HG02870 (cell line): ENCODE measurements around the gene NRIP3.
"Not testable (repeated sequence)": the region's sequence is repeated elsewhere in the genome, so short reads cannot be mapped to it uniquely, and the experiment has no call there.

ENCODE experiments used
- ATAC-seq: cut with Tn5 transposase; IDR thresholded peaks from one replicate; pipeline ENCODE4 v1.9.1; 2021; ENCODE audit warnings: mild to moderate bottlenecking, moderate library complexity; ENCODE audit not compliant: unreplicated experiment

NRIP3 gene

DNA sequence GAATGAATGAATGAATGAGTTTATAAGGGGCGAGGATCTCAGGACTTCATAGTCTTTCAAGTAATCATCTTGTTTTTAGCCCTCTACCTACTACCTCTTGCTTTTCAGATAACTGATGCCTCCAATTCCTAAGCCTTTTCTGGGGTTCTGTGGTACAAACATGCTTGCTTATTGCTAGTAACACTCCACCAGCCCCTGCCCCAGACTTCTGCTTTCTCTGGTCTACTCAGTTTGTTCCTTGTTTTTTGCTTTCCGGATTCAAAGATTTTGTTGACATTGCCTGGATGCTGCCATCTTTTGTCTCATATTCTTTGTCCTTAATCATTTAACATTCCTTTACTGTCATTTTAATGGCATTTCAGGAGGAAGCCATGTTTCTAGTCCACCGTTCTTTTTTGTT is 30.7 kb downstream of the NRIP3 start:
- ATAC-seq, result no peak

DNA sequence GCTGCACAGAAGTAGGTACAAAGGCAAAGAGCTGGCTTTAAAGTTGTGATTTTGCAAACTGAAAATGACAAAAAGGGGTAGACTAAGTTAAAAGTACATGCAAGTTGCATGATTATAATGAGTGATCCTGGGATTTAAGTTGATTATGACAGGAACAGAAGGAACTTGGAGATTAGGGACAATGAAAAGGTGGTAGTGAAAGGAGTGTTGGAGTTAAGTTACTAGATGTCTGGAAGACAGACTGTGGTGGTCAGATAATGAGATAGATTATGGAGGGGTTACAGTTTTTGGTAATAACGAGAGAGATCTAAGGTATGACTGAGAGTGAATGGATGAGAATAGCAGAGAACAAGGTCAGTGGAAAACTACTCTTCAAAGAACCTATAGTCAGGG is 31.9 kb downstream of the NRIP3 start:
- ATAC-seq, result no peak

DNA sequence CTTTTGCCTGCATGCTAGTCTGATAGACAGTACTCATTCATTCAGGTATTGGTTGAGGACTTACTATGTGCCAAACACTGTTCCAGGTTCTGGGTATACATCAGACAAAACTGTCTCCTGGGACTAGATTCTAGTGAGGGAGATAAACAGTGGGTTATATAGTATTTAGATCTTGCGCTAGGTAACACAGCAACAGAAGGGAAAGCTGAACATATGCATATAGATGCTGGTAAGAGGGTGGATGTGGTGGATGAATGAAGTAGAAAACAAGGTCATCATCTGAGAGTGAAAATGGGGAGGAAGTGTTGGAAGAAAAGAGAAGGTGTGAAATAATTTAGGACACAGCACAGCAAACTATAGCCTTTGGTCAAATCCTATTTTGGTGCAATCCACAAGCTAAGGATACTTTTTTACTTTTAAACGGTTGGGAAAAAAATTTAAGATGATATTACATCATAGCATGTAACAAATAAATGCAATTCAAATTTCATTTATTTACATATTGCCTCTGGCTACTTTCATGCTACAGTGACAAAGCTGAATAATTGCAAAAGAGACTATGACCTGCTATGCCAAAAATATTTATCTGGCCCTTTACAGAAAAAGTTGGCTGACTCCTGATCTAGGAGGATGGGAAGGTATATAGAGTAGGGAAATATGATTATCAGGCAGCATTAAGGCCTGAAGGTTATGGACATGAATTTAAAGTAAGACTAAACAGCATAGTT is 32.4 kb downstream of the NRIP3 start:
- ATAC-seq, result no peak

DNA sequence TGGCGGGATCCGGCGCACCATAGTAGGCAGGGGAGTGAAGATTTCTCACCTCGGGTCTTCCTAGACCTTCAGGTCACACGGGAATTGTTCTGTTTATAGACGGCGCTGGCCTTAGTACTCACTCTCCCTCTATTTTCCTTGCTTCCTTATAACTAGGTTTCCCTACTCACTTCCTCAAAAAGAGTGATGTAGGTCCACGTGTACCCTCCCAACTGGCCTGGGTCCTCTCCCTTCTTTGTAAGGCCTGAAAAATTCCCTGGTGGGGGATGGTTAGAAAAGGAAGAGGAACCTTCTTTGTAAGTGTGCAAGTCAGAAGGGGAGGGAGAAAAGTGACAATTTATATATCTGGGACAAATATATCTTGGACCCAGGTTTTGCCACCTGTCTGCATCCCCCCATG is 36.6 kb downstream of the NRIP3 start:
- ATAC-seq, result no peak

DNA sequence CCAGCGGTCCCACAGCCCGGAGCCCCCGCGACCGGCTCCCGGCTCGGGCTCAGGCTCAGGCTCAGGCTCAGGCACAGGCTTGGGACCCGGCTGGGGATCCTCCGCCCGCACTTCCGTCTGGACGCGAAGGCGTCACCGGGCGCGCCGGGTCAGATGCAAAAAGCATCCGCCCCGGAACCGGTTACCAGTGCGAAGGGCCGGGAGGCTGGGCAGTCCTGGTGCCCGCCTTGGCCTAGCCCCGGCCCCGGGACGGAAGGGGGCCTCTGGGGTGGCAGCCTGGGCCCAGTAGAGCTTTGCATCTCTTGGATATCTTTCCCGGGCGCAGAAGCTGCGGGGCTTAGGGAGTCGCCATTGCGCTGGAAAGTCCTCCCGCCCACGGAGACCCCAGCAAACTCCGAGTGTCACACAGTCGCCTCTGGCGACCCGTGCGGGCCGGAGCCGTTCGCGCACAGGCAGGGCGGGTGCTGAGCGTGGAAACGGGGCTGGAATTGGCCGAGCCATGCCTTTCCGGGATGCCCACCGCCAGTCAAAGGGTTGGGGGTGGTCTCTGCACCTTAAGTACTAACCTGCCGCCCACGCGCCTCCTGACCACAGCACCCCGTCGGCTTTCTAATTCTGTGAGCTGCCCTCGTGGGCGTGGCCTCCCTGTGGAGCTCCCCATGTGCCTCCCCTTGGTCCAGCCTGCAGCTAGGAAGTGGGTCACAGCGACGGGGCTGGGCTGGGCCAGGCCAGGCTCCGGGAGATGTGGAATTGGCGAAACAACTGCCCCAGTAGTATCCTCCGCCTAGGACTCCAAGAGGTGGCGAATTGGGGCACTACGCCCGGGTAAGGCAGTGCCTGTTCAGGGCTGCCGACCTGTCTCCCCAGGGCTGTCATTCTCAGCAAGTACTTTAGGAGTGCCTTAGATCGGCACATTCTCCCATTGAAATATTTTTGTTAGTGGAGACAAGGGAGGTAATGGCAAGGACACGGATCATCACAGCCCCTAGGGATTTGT is 39.2 kb downstream of the NRIP3 start, which contains the start of gene TMEM9B:
TSS of gene TMEM9B (minus strand) at position 119 of the 997 bp plus-strand sequence. CDS start 129 bp downstream, outside the sequence.
- peak; percentile 68 for ATAC-seq

DNA sequence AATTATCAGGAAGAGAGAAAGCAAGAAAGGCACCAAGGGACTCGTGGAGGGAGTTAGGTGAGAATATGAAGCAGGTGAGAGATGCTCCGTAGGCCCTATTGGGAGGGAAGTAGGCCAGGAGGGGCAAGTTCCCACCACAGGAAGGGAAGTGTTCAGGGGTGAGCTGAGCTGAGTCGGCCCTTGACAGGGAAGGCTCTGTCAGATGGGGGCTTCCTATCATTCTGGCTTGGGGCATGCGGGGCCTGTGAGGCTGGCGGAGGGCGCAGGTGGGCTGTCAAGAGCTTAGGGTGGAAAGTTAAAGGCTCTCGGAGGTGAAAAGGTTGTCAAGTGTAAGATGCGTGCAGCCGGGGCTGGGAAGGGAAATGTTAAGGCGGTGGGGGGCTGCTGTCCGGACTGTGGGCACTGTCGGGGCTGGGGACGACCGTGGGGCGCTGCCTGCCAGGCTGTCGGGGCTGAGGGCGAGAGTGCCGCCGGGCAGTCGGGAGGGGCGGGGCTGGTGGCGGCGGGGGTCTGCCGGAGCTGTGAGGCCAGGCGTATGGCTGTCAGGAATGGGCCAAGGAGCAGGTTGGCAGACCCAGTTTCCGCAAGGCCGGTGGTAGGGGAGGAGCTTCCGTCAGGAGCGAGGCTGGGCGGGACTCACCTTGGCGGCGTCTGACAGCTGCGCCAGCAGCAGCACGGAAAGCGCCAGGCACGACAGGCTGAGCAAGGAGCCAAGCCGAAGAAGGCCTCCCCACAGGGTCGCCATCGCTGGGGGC is 40.1 kb downstream of the NRIP3 start:
- peak; percentile 60 for ATAC-seq

DNA sequence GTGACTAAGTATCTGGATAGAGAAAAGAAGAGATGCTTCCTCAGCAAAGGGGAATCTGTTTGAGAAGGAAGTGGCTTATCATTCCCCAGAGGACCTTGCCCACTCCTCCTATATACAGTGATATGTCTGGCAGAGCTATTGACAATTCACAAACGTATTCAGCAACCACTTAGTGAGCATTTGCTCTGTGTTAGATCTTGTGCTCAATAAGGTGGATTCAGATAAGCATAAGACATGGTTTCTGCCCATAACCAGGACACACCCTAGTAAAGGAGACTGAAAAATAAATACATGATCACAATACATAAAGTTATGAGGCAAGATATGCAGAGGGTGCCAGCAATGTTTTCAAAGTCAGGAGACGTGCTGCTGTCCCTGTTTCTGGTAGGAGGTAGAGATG is 41.0 kb downstream of the NRIP3 start:
- no peak for ATAC-seq

DNA sequence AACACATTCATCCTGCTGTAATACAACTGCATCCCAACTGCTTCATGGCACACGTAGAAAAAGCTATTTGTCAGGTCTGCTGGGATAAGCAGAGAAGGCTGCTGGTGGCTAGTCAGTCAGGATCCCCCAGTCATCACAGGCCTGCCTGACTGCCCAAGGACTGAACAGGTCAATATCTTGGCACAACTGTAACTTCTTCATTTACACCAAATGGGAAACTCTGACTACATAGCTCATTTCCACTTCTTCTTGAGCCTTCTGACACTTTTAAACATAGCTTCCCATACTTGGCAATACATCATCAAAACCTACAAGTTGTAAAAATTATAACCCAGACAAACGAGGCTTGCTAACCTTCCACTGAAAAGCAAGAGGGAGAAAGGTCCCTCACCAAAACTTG is 42.4 kb downstream of the NRIP3 start:
- no peak for ATAC-seq

DNA sequence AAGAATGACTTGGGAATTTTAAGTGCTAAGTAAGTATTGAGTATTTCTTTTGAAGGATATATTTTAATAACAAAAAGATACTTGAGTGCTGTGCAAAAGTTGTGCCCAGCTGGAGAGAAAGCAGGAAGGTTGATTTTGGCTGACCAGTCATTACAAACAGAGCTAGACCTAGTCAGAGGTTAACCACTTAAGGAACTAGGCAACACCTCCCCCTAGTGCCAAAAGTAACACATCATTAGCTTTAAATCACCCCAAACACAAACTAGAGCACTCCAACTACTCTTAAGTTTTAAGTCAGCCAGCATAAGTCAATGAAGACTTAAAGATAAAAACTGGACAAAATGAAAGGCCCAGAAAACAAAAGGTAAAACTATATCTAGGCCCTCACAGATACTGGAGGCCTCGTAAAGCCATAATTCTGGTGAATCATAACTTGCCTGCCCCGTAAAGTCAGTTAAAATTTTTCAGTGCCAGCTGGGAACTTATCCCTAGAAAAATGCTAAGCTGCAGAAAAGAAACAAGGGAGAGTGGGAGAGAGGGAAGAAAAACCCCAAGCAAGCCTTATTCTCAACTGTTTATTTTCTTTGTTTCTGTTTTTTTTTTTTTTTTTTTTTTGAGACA is 44.1 kb downstream of the NRIP3 start:
- ATAC-seq, result peak; percentile 48

DNA sequence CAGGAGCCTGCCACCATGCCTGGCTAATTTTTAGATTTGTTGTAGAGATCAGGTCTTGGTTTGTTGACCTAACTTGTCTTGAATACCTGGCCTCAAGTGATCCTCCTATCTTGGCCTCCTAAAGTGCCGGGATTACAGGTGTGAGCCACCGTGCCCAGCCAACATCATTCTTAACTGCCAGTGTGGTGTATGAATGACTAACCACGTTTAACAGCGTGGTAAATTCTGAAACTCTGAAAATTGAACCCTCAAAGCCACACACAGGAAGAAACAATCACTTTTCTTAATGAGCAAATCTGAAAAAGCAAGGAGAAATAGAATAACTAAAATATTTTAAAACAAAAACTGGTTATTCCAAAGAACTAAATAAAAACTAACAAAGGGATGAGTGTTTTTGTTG is 46.9 kb downstream of the NRIP3 start:
- no peak for ATAC-seq

DNA sequence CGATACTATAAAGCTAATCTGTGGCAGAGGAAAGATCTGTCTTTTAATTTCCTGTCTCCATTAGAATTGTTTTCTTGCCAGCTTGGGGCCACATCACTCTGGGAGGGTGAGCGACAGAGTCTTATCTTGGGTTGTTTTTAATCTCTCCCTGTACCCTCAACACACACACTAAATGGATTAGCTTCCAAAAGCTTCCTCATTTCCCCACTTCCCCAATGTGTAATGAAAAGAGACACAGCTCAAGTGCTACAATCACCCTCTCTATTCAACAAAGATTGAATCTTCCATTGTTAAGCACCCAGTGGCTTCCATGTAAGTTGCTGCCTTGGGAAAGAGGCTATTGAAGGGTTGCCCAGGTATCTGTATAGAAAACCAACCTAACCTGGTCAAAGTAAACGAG is 54.9 kb downstream of the NRIP3 start:
- ATAC-seq, result no peak

DNA sequence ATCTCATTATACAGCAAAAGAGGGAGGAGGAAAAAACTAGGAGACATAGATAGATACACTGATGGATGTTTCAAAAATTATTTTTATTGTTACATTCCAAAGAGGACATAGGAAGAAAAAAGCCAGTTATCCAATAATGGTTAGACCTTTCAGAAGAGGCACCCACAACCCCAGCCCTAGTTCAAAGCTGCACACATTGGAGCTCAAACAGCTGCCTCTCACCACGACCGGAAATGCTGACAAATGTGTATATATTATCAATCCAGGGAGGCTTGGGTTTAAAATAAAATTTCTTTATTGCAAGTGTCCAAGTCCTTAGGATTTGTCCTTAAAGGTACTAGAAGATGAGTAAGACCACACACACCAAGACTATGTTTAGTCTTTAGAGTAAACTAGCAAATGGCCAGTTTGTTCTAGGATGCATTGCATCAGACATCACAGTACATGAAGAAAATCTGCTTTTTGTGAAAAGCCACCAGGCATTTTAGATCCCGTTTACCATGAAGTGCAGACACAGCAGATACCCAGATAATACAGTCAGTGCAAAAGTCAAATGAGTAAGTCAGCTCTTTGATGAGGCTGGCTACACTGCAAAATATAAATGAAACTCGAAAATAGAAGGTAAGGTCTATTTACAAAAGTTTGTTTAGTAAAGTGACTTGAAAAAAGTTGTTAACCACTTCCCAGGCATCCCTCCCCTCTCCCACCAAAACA is 56.4 kb downstream of the NRIP3 start:
- no peak for ATAC-seq

DNA sequence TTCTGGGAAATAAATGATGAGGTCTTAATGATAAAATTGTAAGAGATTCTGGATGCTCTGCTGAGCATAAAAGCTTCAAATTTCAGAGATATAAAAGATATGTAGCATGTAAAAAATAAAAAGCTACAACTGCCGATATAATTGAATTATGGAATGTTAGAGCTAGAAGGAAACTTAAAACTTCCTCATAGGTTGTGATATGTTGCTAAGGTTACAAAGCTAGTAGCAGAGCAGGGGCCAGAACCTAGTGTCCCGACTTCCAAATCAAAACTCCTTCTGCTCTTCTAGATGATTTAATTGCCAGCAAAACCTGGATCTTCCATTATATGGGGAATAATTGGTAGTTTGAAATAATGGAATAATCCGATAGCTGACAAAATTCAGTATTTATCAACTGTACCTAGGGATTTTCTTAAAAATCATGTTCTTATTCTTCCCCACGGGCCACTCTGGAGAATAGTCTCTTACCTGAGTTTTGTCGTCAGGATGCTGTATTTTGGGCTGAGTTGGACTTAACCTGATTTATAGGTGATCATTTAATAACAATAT is 61.2 kb downstream of the NRIP3 start, which contains the start of gene ASCL3:
TSS of gene ASCL3 (minus strand) at position 499 of the 549 bp plus-strand sequence. CDS start 4,855 bp downstream, outside the sequence.
- ATAC-seq, result no peak

DNA sequence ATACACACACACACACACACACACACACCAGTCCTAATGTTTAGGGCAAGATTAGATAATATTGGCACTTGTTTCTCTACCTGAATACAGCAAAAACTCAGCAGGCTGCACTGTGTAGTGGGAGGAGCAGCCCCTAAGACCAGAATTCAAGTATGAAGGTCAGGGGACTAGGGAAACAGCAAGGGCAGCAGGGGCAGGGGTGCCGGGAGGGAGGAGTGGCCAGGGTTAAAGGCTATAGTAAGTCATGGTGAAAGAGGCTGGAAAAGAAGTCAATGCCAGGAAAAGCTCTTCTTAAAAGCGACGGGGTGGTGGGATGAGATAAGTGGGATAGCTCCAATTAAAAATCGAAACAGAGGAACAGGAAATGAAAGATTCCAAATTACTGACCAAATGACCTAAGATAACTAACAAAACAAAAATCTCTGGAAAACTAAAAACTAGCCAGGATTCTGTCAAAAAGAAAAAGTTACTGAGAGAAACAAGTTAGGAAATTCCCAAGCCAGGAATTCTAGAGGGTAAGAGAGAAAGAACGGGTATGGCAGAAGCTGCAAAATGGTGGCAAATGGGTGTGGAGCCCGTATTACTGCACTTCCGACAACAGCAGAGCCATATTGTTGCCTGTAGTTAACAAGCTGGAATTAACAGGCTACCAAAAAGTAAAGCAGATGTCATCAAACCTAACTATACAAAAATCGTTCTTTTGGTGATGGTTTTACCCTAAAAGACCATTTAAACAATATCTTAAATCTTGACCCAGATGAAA is 62.3 kb downstream of the NRIP3 start:
- ATAC-seq, result no peak

DNA sequence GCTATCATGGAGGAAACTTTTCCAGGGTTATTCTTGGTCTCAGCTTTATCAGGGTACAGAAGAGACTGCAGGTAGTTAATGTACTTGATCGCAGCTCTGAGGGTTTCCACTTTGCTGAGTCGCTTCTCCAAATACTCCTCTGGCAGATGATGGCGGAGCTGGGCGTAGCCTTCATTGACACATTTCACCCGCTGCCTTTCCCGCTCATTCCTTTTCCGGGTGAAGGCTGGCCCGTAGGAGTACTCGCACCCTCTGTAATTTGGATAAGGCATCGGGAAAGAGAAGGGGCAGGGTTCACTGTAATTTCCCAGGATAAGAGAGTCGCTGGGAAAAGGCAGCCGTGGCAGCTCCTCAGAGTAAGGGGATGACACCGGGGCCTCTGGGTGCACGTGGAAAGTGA is 66.1 kb downstream of the NRIP3 start:
- ATAC-seq, result no peak

DNA sequence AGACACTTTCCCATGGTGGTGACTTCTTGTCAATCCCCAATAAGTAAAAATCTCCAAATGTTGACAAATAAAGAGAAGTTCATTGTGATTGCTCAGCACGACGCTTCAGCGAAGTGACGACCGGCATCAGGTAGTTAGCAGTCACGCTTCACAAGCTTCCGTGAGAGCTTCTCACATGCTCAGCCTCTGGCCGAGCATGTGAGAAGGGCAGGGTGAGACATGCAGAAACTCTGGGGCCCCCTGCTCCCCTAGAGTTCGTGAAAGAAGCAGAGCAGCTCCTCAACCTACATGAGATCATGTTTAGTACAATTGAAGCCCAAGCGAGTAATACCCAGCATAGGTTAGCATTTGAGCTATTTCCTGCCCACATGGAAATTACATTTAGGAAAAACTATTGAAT is 66.6 kb downstream of the NRIP3 start:
- no peak for ATAC-seq

DNA sequence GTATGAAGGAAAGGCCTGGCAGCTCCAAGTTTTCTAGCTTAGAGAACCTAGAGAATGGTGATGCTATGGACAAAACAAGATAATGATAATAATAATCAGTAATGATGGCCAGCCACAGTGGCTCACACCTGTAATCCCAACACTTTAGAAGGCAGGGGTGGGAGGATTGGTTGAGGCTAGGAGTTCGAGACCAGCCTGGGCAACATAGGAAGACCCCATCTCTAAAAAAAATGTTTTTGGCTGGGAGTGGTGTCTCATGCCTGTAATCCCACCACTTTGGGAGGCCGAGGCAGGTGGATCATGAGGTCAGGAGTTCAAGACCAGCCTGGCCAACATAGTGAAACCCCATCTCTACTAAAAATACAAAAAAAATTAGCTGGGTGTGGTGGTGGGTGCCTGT is 68.0 kb downstream of the NRIP3 start:
- ATAC-seq, result not testable (repeated sequence)

DNA sequence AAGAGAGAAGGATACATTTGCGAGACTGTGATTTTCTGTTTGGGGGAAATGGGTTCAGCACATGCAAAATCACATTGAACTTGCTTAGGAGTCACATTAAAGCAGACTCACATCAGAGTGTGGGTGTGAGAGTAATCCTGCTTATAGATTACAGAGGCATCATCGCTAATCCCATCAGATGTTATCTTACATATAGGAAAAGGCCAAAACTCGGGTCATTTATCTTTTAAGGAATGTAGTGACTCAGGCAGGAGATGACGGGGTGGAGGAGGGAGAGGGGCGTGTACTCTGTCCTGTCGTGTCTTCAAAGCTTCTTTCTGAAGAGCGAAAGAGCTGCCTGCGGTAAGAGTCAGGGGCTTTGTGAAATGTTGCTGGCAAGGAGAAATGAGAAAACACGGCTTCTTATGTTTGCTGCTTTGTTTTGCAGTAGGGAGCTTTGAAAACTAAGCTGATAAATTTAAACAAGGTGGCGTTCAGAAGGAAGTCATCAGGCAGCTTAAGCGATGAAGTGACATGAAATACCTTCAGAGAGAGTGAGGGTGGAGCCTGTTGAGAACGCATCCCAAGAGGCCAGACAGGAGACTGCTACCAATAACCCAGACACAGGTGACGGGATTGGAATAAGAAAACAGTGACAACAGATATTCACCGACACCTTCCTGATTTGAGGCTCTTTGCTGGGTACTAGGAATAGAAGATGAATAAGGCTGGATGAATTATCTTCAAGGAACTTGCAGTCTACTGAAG is 68.9 kb downstream of the NRIP3 start:
- no peak for ATAC-seq
